GM18519 (cell line): ENCODE measurements around the gene ZNF775.

Experiments
- ATAC-seq: cut with Tn5 transposase; IDR thresholded peaks from one replicate; pipeline ENCODE4 v1.9.1; 2021; ENCODE audit warnings: mild to moderate bottlenecking, moderate library complexity; ENCODE audit not compliant: unreplicated experiment, low FRiP score

Gene ZNF775

DNA sequence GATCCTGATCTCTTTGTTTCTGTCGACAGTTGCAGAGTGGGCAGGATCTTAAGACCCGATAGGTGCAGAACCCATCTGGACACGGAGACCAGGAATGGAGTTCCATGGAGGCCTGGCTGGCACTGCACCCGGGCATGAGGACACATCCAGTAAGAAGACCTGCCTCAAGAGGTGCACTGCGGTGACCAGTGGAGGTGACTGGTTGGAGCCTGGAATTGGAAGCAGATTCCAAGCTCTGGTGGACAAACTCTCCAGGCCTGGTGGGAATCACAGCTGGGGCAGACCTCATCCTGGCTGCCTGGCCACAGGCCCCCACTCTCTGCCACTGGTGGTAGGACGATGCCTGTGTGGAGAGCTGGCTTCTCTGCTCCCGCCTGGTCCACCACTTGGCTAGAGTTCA is 31.0 kb downstream of the ZNF775 start:
- ATAC-seq, result no peak

DNA sequence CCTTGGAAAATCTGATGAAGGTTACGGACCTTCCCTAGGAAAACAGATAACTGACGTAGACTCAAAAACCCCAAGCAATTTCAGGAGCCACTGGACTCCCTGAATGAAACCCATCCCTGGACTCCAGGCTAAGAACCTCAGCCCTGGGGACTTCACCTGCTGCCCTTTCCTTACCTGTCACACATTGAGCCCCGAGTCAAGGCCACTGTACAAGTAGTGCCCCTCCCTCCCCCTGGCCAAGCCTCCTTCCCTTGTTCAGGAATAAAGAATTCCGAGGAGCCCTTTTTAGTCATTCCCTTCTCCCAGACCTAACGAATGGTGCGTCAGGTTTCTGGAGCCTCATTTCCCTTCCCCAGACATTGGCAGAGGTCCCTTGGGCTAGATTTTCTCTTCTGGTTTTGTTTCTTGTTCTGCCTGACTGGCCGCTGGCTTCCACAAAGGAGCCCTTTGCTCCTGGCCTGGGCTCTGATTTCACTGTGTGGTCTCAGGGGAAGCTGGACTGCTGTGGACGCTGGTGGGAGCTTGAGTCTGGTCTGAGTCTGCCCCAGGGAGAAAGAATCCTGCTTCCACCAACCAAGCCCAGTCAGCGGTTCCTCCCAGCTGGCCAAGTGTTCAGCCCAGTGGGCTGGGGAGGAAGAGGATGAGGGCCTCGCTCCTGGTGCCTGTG is 31.7 kb downstream of the ZNF775 start:
- no peak for ATAC-seq

DNA sequence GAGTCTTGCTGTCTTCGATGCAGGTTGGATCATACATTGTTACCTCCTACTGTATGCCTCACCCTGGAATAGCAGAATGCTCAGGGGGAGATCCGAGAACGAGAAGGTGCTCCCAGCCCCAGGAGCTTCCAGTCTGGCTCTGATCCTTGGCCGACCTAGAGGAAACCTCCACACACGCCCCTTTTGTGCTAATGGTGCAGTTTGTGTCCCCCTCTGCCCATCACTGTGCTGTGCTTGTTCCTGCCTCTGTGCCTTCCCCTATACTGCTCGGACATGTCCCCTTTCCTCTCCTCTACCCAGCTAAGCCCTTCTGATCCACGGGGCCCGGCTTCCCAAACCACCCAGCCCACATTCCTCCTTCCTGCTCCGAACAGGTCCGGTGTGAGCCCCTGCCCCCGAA is 32.5 kb downstream of the ZNF775 start:
- no peak for ATAC-seq

DNA sequence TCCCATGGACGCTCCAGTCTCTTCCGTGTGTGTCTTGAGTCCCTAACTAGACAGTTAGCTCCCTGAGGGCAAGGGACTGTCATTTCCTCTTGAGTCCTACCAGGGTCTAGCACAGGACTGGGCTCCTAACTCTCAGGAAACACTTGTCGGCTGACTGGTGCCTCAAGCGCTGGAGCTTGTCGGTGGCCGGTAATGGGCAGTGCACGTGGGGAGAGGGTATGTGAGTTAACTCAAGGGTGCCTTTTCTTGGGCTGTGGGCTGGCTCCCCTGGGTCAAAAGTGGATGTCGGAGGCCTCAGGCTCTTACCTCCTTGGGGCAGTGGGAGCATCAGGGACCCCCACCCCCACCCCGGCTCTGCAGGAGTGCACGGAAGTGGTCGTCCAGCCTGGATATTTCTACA is 32.9 kb downstream of the ZNF775 start:
- no peak for ATAC-seq

DNA sequence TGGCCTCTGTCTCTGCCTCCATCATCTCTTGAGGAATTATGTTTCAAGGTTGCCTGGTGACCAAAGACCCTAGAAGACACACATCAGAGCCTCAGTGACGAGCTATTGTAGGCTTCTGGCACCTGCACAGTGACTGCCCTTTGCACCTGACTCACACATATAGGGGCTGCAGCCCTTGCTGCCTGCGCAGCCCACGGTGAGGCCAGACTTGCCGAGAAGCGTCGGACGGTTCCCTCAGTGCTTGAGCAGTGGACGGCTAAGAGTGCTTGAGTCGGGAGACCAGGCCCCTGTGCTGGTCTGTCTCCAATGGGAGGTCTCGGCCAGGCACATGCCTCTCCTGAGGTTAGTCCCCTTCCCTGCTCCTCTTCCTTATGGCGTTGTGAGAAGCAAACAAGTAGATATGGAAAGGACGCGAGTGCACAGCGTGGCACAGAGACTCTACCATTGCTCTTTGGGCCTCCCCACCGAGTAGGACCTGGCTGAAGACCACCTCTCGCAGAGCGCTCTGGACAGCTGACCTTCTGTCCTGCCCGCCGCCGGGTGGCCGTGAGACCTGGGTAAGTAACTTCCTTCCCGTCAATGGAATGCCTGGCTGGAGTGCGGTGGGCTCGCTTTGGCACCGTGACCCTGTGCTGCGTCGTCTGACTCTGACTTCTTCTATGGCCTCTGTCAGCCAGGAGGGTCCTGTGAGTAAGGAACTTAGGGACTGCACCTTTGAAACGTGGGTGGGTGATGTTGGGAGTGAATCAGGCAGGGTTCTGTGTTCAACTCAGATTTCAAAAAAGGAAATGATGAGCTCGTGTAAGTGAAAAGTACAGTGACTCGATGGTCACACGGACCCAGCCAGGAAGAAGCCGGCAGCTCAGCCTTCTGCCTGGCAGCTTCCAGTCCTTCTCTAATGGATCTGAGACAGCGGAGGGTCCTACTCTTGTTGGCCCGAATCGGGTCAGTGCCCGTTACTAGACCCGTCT is 33.7 kb downstream of the ZNF775 start:
- ATAC-seq, result no peak

DNA sequence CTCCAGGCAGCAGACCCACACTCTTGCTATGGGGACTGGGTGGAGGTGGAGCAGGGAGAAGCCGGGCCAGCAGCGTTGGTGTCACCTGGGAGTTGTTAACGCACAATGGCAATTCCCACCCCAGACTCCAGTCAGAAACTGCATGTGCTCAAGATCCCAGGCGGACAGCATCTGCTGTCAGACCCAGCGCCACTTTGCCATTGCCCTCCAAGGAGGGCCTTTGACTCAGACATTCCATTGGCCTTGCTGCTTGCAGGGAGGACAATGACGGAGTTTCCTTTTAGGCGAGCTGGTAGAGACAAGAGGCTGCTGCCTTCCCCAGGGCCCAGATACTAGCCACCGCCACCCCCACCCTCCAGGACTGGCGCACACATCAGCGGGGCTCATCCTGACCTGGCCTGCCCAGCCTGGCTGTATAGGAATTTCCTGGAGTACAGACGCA is 34.5 kb downstream of the ZNF775 start:
- ATAC-seq, result no peak

DNA sequence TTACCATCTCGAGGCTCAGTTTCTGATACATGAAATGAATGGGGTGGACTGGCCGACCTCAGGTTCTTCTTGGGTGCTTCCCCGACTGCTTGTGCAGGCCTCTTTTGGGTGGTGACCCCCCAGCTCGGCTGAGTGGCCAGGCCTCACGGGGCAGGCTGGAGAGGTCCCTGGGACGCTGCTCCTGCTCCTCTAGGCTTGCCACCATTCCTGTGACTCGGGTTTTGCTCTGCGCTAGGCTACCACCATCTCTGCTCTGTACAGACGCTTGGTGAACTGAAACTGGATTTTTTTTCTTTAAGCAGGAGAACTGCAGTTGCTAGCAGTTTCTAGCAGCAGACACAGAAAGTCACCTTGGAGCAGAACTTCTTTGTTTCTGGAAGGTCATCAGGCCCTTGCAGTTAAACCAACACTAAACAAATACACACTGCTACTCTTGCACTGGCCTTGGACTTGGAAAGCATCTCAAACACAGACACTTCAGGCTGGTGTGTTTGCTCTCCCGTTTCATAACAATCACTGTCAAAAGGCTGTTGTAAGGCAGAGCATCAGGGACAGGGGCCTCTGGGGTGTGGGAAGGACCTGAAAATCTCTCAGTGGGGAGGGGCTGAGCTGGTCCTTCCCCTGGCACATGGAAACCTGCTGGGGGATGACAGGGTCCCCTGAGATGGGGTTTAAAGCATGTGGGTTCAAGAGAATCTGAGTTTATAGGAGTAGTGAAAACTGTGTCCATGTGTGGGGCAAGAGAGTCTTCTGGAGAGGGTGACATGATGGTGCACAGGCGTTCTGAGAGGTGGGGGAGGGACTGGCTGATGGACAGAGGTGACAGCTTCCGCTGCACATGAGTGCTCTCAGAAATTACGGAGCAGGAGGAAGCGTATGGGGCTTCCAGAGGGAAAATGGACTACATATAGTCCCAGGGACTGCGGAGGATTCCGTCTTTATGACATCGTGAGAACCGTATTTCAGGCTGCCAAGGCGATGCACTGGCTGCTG is 36.3 kb downstream of the ZNF775 start:
- no peak for ATAC-seq

DNA sequence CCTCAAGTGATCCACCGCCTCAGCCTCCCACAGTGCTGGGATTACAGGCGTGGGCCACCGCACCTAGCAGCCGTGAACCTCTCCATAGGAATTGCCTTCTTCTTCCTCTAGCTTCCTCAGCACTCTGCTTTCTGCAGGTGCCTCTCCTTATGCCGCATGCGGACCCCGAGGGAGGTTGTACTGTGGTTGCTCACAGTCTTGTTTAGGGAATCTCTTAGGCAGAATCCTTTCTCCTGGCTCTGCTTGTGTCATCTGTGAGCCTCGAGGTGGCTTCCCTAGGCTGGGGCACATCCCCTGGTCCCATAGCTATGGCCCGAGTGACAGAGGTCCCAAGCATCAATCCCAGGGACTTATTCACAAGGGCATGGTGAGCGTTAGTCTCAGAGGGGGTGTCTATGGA is 38.1 kb downstream of the ZNF775 start:
- no peak for ATAC-seq

DNA sequence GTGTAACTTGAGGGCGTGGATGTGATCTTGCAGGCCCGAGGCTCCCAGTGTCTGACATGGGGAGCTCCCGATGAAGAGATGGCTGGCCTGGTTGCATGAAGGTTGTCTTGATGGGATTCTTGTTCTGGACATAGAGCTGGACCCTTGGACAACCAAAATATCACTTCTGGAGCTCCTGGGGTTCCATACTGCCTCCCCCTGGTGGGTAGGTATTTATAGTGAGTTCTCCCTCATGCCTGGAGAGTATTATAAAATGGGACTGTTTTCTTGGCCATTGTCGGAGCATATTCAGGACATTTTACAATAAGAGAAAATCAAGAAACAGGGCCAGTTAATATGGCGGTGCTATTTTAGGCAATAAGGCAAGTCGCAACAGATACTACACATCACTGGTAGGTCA is 38.7 kb downstream of the ZNF775 start:
- no peak for ATAC-seq

DNA sequence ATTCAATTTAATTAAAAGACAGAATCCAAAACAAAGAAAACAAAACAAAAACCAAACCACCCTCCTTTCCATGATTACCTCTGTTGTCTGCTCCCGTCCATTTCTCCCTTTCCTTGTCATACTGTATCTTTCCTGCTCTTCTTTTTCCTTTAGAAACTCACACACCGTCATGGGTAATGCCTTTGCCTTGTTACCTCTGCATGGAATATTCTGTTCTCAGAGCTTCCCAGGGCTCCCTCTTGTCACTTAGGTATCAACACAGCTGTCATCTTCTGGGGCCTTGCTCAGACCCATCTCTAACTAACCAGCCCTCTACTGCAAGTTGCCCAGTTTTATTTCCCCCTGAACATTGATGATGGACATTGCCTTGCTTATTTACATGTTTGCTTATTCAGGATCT is 41.1 kb downstream of the ZNF775 start:
- no peak for ATAC-seq

DNA sequence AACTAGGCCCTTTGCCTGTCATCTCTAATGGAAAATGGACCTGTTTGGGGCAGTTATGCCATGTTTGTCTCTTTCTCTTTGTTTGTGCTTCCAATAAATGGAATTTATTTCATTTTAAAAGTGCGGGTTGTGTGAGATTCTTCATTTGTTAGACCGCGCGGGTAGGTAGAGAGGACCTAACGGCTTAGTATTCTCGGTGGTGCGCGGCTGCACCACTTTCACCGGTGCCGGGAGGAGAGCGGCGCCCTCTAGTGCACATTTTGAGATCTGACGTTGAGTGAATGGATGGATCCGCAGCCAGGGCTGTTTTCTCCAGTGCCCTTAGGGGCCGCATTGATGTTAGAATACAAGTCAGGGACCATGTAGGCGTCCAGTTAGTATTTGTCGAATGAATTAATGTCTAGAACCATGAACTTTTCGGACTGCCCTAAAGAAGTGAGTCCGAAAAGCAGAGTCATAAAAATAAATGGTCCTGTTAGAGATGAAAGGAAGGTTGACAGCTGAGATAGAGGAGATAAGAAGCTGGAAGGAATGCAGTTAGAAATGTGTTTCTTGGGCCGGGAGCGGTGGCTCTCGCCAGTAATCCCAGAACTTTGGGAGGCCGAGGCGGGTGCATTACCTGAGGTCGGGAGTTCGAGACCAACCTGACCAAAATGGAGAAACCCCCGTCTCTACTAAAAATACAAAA is 42.0 kb downstream of the ZNF775 start:
- peak; percentile 90 for ATAC-seq

DNA sequence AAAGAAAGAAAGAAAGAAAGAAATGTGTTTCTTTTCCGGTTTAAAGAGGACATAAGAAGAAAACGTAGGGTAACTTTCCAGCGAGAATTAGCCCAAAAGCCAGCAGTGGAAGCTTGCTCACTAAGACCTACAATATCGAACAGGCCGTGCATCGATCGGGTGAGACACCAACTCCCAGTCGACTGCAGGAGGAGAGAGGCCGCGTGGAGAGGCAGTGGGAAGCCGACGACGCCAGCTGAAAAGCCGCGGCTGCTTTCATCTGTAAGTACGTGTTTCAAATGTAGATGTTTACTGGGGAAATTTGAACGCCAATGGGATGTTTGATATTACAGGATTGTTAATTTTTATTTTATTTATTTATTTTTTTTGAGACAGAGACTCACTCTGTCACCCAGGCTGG is 42.7 kb downstream of the ZNF775 start:
- ATAC-seq, result no peak

DNA sequence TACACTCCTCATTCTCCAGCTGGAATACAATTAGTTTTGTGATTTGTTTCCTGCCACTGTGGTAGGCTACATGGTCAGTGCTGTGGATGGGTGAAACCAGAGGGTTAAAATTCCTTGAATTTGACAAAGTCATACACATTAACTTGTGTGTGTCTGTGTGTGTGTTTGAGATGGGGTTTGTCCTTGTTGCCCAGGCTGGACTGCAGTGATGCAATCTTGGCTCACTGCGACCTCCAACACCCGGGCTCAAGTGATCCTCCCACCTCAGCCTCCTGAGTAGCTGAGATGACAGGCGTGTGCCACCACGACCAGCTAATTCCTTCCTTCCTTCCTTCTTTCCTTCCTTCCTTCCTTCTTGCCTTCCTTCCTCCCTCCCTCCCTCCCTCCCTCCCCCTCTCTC is 46.5 kb downstream of the ZNF775 start:
- ATAC-seq, result no peak

DNA sequence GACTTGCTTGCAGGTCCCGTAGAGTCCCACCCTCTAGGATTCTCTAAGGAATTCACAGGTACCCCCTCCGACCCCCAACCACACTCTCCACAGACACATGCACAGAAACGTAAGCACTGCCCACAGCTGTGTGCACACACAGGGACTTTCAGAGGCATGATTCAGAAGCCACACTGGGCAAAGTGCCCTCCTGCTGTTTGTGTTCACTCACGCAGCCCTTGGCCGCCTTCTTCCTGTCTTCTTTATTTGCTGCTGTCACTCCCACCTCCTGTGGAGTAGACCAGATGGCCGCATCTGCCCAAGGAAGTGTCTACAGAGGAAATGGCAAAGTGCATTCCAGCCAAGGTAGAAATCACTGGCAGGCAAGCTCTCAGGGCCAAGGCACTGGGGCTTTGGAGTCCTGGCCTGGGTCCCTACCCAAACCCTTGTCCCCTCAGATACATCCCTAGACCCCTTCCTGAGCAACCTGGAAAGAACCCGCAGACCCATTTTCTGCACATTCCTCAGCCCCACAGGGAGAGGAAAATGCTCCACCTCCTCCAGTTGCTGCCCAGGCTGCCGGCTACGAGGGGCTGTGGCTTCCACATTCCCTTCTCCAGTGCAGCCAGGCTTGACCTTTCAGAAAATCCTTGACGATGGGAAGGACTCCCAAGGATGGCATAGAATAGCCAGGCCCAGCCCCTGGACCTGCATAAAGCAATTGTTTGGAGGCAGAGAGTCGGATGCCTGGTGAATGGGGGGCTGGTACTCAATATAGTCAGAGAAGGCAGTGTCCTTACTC is 49.7 kb downstream of the ZNF775 start:
- ATAC-seq, result no peak

DNA sequence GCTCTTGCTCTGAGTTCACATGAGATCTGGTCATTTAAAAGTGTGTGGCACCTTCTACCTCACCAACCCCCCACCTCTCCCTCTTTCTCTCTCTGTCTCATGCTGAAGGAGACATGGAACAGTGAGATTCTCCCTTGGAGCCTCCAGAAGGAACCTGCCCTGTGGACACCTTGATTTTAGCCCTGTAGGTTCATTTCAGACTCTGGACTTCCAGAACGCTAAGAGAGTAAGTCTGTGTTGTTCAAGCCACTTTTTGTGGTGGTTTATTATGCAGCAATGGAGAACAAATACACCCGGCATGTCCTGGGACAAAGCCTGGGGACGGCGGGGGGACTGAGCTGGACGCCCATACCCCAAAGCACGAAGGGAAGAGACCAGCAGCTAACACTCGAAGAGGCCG is 50.6 kb downstream of the ZNF775 start:
- no peak for ATAC-seq

DNA sequence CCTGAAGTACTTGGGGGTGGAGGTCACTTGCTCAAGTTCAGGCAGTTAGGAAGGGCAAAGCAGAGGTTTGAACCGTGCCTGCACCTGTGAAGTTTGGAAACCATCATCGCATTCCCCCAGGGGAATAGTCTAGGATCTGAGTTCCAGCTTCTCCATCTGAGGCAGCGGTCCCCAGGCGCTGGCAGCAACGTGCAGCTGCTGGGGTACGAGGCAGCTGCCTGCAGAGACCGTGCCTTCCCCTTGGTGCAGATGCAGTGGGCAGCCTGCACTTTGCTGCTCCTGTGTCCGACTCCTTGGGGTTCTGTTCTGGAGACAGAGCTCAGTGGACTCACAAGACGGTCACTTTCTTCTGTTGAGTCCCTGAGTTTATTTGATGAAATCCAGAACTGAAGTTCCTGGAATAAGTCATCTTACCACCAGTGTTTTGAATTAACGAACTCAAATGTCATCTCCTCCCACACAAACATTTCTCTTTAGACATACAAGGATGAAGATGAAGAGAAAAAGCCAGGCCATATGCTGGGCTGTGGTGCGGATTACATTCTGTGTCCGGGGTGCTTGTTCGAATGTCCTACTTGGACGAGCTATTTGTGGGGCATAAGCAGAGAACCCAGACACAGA is 51.4 kb downstream of the ZNF775 start:
- no peak for ATAC-seq

DNA sequence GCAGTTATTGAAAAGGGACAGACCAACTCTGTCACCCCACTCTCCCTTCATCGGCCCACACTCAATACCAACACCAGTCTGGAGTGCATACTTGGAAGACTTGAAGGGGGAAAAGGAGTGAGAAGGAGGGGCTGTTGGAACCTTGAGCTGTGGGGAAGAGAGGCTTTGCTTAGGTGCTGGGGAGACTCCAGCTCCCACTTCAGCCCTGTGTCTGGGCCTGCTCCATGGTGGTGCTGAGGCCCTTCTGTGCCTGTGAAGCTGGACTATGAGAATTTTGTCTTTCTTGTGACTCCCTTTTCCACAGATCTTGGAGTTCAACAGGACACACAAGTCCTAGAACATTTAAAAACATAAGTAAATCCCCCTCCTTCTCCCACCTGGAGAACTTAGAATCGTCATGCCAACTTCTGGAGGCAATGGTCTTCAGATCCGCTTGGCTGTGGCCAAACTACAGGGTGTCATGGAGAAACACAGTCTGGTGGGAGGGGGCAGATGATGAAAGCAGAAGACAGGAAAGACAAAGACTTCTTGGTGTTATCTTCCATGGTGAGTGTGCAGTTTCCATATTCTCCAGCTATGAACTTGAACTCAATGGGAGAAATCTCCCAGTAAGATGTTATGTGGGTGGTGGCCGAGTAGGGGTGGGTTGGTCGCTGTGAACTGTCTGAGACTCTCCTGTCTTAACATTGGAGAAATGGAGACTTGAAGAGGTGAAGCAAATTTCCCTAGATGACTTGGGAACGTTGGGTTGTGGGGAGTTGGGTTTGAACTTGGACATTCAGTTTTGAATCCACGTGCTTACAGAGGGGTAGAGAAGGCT is 52.9 kb downstream of the ZNF775 start:
- ATAC-seq, result no peak
